IPS-11a (cell line): ENCODE results near the gene SPATA31E1.
"Not testable (repeated sequence)": the region's sequence is repeated elsewhere in the genome, so short reads cannot be mapped to it uniquely, and the experiment has no call there.

Source experiments
- H3K4me3 ChIP-seq: one replicate; pipeline ENCODE4 v1.5.1; 2013; ENCODE audit warnings: low read depth, low read length, control low read depth

SPATA31E1 gene

DNA sequence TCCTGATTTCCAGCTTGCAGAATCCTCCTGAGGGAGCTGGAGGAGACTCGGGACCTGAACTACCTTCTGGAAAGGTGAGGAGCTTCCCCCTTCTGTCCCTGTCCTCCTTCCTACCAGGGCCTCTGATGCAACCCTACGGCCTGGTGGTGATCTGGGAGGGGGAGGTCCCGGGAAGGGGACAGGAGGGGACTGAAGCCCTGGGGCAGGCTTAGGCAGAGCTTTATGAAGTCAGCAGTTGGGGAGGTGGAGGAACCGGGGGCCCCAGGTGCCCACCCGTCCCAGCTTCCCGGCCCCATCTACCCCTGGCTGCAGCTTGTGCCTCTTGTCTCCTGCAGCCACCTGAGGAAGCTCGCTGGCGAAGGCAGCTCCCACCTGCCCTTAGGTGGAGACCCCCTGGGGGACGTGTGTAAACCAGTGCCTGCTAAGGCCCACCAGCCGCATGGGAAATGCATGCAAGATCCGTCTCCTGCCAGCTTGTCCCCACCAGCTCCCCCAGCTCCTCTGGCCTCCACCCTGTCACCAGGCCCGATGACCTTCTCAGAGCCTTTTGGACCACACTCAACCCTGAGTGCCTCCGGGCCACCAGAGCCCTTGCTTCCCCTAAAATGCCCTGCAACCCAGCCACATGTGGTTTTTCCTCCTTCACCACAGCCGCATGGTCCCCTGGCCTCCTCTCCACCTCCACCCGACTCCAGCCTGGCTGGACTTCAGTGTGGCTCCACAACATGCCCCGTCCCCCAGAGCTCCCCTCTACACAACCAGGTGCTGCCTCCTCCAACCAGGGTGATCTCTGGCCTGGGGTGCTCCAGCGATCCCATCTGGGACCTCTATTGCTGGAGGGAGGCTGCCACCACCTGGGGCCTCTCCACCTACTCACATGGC, 2.1 kb downstream of the SPATA31E1 start:
- no peak overlapping the region for H3K4me3 ChIP-seq

DNA sequence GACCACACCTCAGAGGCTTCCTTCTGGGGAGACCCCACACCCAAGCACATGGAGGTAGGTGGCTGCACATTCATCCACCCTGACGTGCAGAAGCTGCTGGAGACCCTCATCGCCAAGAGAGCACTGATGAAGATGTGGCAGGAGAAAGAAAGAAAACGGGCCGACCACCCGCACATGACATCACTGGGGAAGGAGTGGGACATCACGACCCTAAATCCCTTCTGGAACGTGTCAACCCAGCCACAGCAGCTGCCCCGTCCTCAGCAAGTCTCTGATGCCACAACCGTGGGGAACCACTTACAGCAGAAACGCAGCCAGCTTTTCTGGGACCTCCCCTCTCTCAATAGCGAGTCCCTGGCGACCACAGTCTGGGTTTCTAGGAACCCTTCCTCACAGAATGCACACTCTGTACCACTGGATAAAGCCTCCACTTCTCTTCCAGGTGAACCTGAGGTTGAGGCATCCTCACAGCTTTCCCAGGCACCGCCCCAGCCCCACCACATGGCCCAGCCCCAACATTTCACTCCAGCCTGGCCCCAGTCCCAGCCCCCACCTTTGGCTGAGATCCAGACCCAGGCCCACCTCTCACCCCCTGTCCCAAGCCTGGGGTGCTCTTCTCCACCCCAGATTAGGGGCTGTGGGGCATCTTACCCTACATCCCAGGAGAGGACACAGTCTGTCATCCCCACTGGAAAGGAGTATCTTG, 3.0 kb downstream of the SPATA31E1 start:
- no peak overlapping the region for H3K4me3 ChIP-seq

- H3K4me3 ChIP-seq = no peak overlapping the region
Observed at GRCh38 chr9:87886210-87886932, 3.7 kb downstream of the SPATA31E1 start.

- H3K4me3 ChIP-seq = no peak overlapping the region
Observed at GRCh38 chr9:87886933-87887505, 4.3 kb downstream of the SPATA31E1 start.

DNA sequence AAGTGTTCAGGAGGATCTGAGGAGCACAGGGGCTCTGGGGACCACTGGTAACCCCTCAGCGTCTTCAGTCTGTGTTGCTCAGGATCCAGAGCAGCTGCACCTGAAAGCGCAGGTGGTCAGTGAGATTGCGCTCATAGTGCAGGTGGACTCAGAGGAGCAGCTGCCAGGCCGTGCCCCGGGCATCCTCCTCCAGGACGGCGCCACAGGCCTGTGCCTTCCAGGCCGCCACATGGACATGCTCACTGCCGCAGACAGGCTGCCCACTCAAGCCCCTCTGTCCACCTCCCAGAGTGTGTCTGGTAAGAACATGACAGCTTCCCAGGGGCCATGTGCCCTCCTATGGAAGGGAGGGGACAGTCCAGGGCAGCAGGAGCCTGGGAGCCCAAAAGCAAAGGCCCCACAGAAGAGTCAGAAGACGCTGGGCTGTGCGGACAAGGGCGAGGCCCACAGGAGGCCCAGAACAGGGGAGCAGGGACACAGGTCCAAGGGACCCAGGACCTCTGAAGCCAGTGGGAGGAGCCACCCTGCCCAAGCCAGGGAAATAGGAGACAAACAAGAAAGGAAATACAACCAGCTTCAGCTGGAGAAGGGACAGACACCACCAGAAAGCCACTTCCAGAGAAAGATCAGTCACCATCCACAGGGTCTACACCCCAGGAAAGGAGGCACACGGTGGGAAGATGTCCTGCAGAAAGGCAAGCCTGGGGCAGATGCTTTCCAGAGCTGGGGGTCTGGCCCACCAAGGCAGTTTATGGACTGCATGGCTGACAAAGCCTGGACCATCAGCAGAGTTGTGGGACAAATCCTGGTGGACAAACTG, 5.2 kb downstream of the SPATA31E1 start:
- no peak overlapping the region for H3K4me3 ChIP-seq

DNA sequence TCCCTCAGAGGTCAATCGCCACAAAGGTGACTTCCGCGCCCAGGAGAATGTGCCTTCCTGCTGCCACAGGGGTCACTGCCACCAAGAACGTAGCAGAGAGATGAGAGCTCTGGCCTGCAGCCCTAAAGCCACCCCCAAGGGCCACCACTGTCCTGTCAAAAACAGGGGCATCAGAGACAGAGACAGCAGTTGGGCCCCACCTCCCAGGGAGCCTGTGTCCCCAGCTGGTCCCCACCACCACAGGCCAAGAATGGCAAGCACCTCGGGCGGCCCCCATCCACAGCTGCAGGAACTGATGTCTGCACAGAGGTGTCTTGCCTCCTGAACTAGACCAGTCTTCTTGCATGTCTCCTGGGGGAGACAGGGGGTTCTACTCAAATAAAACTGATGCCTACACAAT, 5.8 kb downstream of the SPATA31E1 start:
- no peak overlapping the region for H3K4me3 ChIP-seq

GRCh38 chr9:87889065-87889881, 6.6 kb downstream of the SPATA31E1 start:
- no peak overlapping the region for H3K4me3 ChIP-seq

DNA sequence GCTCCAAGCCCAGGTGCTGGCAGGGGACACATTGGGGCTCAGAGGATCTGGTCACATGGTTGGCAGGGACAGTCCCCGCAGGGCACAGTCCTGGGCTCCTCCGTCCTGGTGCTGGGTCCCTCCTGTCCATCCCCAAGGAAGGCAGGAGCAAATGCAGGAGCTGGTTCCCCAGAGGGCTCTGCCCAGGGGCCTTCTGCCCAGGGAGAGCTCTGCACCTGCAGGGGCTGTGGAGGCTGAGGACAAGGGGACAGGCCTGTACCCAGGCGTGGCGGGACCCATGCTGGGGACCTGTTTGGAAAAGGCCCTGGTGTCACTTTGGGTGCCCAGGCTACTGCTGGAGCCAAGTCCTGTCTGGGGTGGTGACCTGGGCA, 7.2 kb downstream of the SPATA31E1 start:
- no peak overlapping the region for H3K4me3 ChIP-seq

- no peak overlapping the region for H3K4me3 ChIP-seq
Observed at GRCh38 chr9:87890837-87891236, 8.2 kb downstream of the SPATA31E1 start.

- no peak overlapping the region for H3K4me3 ChIP-seq
Observed at GRCh38 chr9:87891754-87892153, 9.1 kb downstream of the SPATA31E1 start.

DNA sequence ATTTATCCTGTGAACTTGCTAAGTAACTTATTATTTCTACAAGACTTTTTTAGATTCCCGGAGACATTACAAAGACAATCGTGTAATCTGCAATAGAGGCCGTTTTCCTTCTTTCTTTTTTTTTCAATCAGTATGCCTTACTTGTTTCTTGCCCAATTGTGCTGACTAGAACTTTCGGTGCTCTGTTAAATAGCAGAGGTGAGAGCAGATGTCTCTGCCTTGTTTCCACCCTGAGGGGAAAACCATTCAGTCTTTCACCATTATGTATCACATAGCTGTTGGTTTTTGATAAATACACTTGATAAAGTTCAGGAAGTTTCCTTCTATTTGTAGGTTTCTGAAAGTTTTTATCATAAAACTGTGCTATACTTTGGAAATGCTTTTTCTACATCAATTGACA, 10.3 kb downstream of the SPATA31E1 start:
- H3K4me3 ChIP-seq = no peak overlapping the region

- no peak overlapping the region for H3K4me3 ChIP-seq
Observed at GRCh38 chr9:87894998-87895625, 12.4 kb downstream of the SPATA31E1 start.

DNA sequence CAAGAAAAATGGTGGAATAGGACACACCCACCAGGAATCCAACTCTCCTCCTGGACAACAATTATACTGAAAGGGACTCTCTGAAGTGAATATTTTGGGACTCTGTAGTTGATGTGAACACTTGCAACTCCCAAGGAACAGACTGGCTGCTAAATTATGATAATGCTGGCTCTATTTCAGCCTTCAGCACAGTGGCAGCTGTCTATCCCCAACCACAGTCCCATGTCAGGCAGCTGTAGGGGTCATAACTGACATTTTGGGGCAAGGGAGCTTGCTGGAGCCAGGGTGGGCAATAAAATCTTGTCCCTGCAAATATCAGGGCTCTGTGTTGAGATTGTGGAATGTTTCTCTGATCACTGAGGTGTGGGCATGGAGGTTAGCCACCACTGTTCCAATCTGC, 14.2 kb downstream of the SPATA31E1 start:
- no peak overlapping the region for H3K4me3 ChIP-seq

DNA sequence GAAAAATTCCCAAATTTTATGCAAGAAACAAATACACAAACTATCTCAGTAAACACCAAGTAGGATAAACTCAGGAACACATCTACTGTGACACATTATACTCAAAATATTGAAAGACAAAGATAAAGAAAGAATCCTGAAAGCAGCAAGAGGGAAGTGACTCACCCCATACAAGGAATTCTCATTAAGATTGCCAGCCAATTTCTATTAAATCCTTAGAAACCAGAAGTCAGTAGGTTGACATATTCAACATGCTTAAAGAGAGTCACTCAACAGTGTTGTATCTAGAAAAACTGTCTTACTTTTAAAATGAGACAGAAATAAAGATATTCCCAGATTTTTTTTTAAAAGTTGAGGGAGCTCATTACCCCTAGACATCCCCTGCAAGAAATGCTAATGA, 15.5 kb downstream of the SPATA31E1 start:
- H3K4me3 ChIP-seq = no peak overlapping the region

DNA sequence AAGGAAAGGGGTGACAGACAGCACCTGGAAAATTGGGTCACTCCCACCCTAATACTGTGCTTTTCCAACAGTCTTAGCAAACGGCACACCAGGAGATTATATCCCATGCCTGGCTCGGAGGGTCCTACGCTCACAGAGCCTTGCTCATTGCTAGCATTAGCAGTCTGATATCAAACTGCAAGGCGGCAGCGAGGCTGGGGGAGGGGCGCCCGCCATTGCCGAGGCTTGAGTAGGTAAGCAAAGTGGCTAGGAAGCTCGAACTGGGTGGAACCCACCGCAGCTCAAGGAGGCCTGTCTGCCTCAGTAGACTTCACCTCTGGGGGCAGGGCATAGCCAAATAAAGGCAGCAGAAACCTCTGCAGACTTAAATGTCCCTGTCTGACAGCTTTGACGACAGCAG, 19.7 kb downstream of the SPATA31E1 start:
- not testable (repeated sequence) for H3K4me3 ChIP-seq

GRCh38 chr9:87909310-87910041, 26.8 kb downstream of the SPATA31E1 start:
- no peak overlapping the region for H3K4me3 ChIP-seq

DNA sequence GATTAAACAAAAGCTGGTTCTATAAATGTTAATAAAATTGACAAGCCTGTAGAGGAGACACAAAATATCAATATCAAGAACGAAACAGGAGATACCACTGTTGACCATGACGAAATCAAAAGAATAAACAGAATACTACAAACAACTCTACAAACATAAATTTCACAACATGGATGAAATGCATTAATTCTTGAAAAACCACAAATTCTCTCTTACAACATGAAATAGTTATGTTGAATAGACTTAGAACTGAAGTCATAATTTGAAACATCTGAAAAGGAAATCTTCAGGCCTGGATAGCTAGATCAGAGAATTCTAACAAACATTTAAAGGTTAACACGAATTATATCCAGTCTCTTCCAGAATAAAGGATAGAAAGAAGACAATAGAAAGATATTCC, 28.1 kb downstream of the SPATA31E1 start:
- no peak overlapping the region for H3K4me3 ChIP-seq

- H3K4me3 ChIP-seq = not testable (repeated sequence)
Observed at GRCh38 chr9:87917662-87918061, 35.0 kb downstream of the SPATA31E1 start, which contains the start of gene SPATA31C1. Gene SPATA31C1 (plus strand): TSS chr9:87917962.
